GM12878 (cell line): Measurements from ENCODE around the gene DCP1B. TPM values are rescaled to one million over a fixed set of nuclear protein-coding genes. Genes with fewer than 3 reads are reported as not detected.

Source experiments
- ATAC-seq: fragments of 200-7000 bp; cut with Tn5 transposase; 3 replicates; pipeline ENCODE4 v1.9.1; 2020; ENCODE audit warnings: mild to moderate bottlenecking, moderate library complexity
- BruUV-seq: library from RNA; stranded (reverse); fragments of 400-500 nt; replicated peaks from 2 replicates; lab custom pipeline; 2021; lab: Mats Ljungman, UMichigan
- CTCF ChIA-PET: fragments of 300-600 bp; sonication (Branson Sonifier 250); formaldehyde crosslinking; extraction: SDS; loops from one replicate; lab custom pipeline; 2021; ENCODE audit warnings: inconsistent platforms; lab: Yijun Ruan, JAX
- POLR2A ChIA-PET: fragments of 350-600 bp; formaldehyde crosslinking; extraction: SDS; loops from one replicate; lab custom pipeline; 2021; ENCODE audit warnings: inconsistent platforms; lab: Charles Lee
- RAD21 ChIA-PET: fragments of 300-600 bp; sonication (Branson Sonifier 250); formaldehyde crosslinking; loops from one replicate; lab custom pipeline; 2023; ENCODE audit warnings: antibody characterized with exemption; ENCODE audit not compliant: unreplicated experiment; lab: Charles Lee
- SMC1A ChIA-PET: fragments of 300-600 bp; sonication (Branson Sonifier 250); formaldehyde crosslinking; loops from one replicate; lab custom pipeline; 2023; ENCODE audit not compliant: unreplicated experiment, uncharacterized antibody; lab: Charles Lee
- DNase-seq: peaks from one replicate; pipeline ENCODE4 v3.0.0-alpha.2; 2011; ENCODE audit warnings: low read depth, low spot score
- FAIRE-seq: peaks from 3 replicates; lab custom pipeline; 2011; peaks lifted over from hg19 to GRCh38; lab: Jason Lieb, UNC
- H2AFZ ChIP-seq: 2 replicates; pipeline ENCODE4 v1.6.0; 2011; ENCODE audit warnings: low read depth, low read length, control low read depth; ENCODE audit not compliant: control insufficient read depth
- H3K27ac ChIP-seq: 2 replicates; pipeline ENCODE4 v1.5.1; 2011; ENCODE audit warnings: control low read depth; ENCODE audit not compliant: control insufficient read depth, insufficient read depth
- H3K27me3 ChIP-seq, 2 experiments: replicated peaks in 1 of 2; 2 replicates each; pipeline versions ENCODE4 v1.6.0 to v1.6.1; 2011; ENCODE audit warnings: low read length in 1 of 2; ENCODE audit not compliant: control insufficient read depth in 2 of 2, insufficient read depth in 2 of 2
- H3K36me3 ChIP-seq, 2 experiments: 2 replicates each; pipeline ENCODE4 v1.5.1; 2011; ENCODE audit warnings: low read length in 1 of 2; ENCODE audit not compliant: control insufficient read depth in 2 of 2, insufficient read depth in 2 of 2
- H3K4me1 ChIP-seq: 2 replicates; pipeline ENCODE4 v1.6.1; 2011; ENCODE audit warnings: mild to moderate bottlenecking, low read length, moderate library complexity, mixed read lengths; ENCODE audit not compliant: control insufficient read depth, insufficient read depth
- H3K4me2 ChIP-seq: 2 replicates; pipeline ENCODE4 v1.6.0; 2011; ENCODE audit warnings: control low read depth; ENCODE audit not compliant: control insufficient read depth, insufficient read depth
- H3K4me3 ChIP-seq: fragments of 200-600 bp; sonication (generic); 2 replicates; pipeline ENCODE4 v1.5.1; 2016
- H3K79me2 ChIP-seq: 2 replicates; pipeline ENCODE4 v1.6.0; 2011; ENCODE audit warnings: low read length; ENCODE audit not compliant: control insufficient read depth, insufficient read depth
- H3K9ac ChIP-seq: 2 replicates; pipeline ENCODE4 v1.8.0; 2011; ENCODE audit warnings: low read length, control low read depth, mixed read lengths; ENCODE audit not compliant: control insufficient read depth, insufficient read depth
- H3K9me3 ChIP-seq: replicated peaks from 3 replicates; pipeline ENCODE4 v1.5.1; 2011; ENCODE audit warnings: mild to moderate bottlenecking, low read length; ENCODE audit not compliant: control insufficient read depth, insufficient read depth
- H4K20me1 ChIP-seq: 2 replicates; pipeline ENCODE4 v1.6.0; 2011; ENCODE audit not compliant: control insufficient read depth, insufficient read depth
- CBX3 ChIP-seq: fragments of 200-600 bp; sonication (generic); IDR thresholded peaks from 2 replicates; pipeline ENCODE4 v1.6.1; 2016; ENCODE audit warnings: low read depth, borderline replicate concordance
- CHD1 ChIP-seq: IDR thresholded peaks from 2 replicates; pipeline ENCODE4 v1.6.1; 2012; ENCODE audit warnings: low read depth, low read length, improper control_type of control experiment
- CTCF ChIP-seq, 3 experiments: IDR thresholded peaks in 2 of 3; conservative IDR thresholded peaks in 1 of 3; 2 replicates each; pipeline ENCODE4 v1.5.1; 2011; ENCODE audit warnings: low read depth in 3 of 3, low read length in 3 of 3, mild to moderate bottlenecking in 3 of 3, control low read depth in 2 of 3, moderate library complexity in 2 of 3, inconsistent platforms in 1 of 3, mixed read lengths in 1 of 3; ENCODE audit not compliant: control insufficient read depth in 2 of 3, insufficient read depth in 1 of 3; ENCODE audit errors: extremely low read depth in 1 of 3
- EZH2 ChIP-seq: IDR thresholded peaks from 2 replicates; pipeline ENCODE4 v1.6.1; 2012; ENCODE audit warnings: low read depth, mild to moderate bottlenecking, control low read depth, inconsistent platforms, low read length, borderline replicate concordance; ENCODE audit not compliant: control insufficient read depth
- IRF4 ChIP-seq: IDR thresholded peaks from 2 replicates; pipeline ENCODE4 v1.6.1; 2011; ENCODE audit warnings: low read depth, low read length
- JUNB ChIP-seq: IDR thresholded peaks from 2 replicates; pipeline ENCODE4 v1.6.1; 2016; ENCODE audit warnings: antibody characterized with exemption, mild to moderate bottlenecking
- KLF5 ChIP-seq: fragments of 450-650 bp; IDR thresholded peaks from 2 replicates; pipeline ENCODE4 v1.6.1; 2014; ENCODE audit warnings: mild to moderate bottlenecking; ENCODE audit not compliant: partially characterized antibody
- NFYB ChIP-seq: IDR thresholded peaks from 2 replicates; pipeline ENCODE4 v1.6.1; 2011; ENCODE audit warnings: low read depth, mild to moderate bottlenecking, low read length, improper control_type of control experiment, moderate library complexity; ENCODE audit not compliant: insufficient read depth
- PAX5 ChIP-seq: IDR thresholded peaks from 2 replicates; pipeline ENCODE4 v1.6.1; 2011; ENCODE audit warnings: low read depth, low read length, borderline replicate concordance
- PML ChIP-seq: IDR thresholded peaks from 2 replicates; pipeline ENCODE4 v1.6.1; 2012; ENCODE audit warnings: low read length, inconsistent platforms
- POLR2A ChIP-seq: IDR thresholded peaks from 2 replicates; pipeline ENCODE4 v1.6.1; 2011; ENCODE audit warnings: low read depth, mild to moderate bottlenecking, low read length
- SMAD5 ChIP-seq: IDR thresholded peaks from 2 replicates; pipeline ENCODE4 v1.6.1; 2016; ENCODE audit warnings: antibody characterized with exemption, low read depth
- TBL1XR1 ChIP-seq: IDR thresholded peaks from 2 replicates; pipeline ENCODE4 v1.6.1; 2012; ENCODE audit warnings: low read depth, low read length, improper control_type of control experiment
- WGBS: methylation state at CpG from one replicate; pipeline ENCODE4 v1.1.6; 2016; ENCODE audit warnings: low lambda C conversion rate; ENCODE audit not compliant: insufficient replicate concordance, insufficient coverage; ENCODE audit errors: missing lambda C conversion rate; 5-methylcytosine and 5-hydroxymethylcytosine counted together
- in situ Hi-C: fragments of 300-500 bp; cut with MboI; formaldehyde crosslinking; loops from 9 replicates; pipeline ENCODE4 v1.14.3; 2018; ENCODE audit warnings: mixed read lengths
- intact Hi-C: fragments of 100-400 bp; cut with micrococcal nuclease; formaldehyde crosslinking; loops from one replicate; pipeline ENCODE4 v1.14.2; 2022; ENCODE audit not compliant: unreplicated experiment
- polyA plus RNA-seq, 11 experiments: library from polyadenylated mRNA; depleted of rRNA in 4 of 11; unstranded in 6 of 11; stranded (reverse) in 5 of 11; fragments of >200 nt; fragmentation: Nextera tagmentation in 4 of 11; fragmentation: Illumina TruSeq in 1 of 11; extraction: Ambion mirVana in 4 of 11; extraction: Trizol in 1 of 11; gene quantifications; 1 replicate in 1 of 11; 2 replicates in 10 of 11; pipeline versions ENCODE4 v1.2.1 to v1.2.3, GENCODE V29; 2011 to 2016; ENCODE audit warnings: inconsistent platforms in 2 of 11, missing spikeins in 2 of 11, low read depth in 1 of 11
- total RNA-seq, 4 experiments: library from RNA; depleted of rRNA in 3 of 4; stranded (reverse); fragments of >200 nt in 3 of 4; fragmentation: Illumina TruSeq in 1 of 4; extraction: Trizol in 1 of 4; gene quantifications; 2 replicates each; pipeline versions ENCODE4 v1.2.1 to v1.2.3, GENCODE V29; 2013 to 2021
- TF ChIP-seq, protein P1 (sequence below): fragments of 450-650 bp; IDR thresholded peaks from 2 replicates; pipeline ENCODE4 v1.6.1; 2017; ENCODE audit warnings: mild to moderate bottlenecking
- TF ChIP-seq, protein P2 (sequence below): fragments of 450-650 bp; formaldehyde crosslinking; IDR thresholded peaks from 2 replicates; pipeline ENCODE4 v1.4.0; 2022; ENCODE audit warnings: mild to moderate bottlenecking, moderate library complexity

Gene DCP1B
- total and polyA plus RNA-seq, 10 of the 15 experiments (the other 5 are each of a cell fraction or from before 2014, with no cell fraction given): 1.3 to 23.4 (median 15.3) TPM

DNA sequence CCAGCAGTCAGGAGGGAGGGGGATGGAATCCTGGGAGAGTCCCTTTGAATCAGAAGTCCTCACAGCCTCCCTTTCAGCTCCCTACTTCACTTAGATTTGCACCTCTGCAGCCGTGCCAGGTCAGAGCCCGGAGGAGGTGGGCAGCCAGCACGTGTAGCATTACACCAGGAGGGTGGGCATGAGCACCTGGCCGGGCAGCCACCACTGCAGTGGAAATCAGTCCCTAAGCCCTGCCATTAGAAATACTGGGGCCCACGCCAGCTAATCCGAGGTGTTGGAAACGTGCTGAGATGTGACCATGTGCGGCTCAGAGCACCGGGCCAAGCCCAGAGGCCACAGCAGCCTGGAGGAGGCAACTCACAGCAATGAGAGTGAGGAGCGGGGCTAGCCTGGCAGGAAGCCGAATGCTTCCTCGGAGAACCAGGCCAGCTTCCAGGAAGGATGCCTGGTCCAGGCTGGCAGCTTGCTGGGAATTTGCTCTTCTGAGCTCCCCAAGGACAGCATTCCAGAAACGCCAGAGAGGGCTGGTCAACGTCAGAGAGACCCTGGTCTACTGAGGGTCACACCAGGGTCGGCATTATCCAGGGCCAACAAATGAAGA, 76.4 kb downstream of the DCP1B start:
- no TSS peak for BruUV-seq
- ChIA-PET RAD21 (interaction anchor here (1.6 kb wide), 1 partner anchor 12 kb away, joined by 5 read pairs; no protein-coding TSS in a partner anchor), SMC1A (interaction anchor here (3.2 kb wide), 1 partner anchor 12 kb away, joined by 14 read pairs; no protein-coding TSS in a partner anchor), CTCF (interaction anchor here (1.0 to 4.6 kb wide), 2 partner anchors 12 to 40 kb away, joined by 3 to 43 read pairs; no protein-coding TSS in a partner anchor), POLR2A (no interaction called here)
- in situ Hi-C loops (no loop called here), intact Hi-C loops (no loop called here)
- no peak overlapping the region for H3K27ac ChIP-seq
- H4K20me1 ChIP-seq: no peaks in the 10 kb centered on the region
- H2AFZ ChIP-seq: no peak overlapping the region
- peaks cover 16% of the 10 kb centered on the region for H3K4me1 ChIP-seq
- H3K9ac ChIP-seq: no peak overlapping the region
- no peak overlapping the region for H3K4me2 ChIP-seq
- ATAC-seq: no peak
- no peaks in the 10 kb centered on the region; a peak in 1 of 4 replicates for H3K27me3 ChIP-seq
- no peaks in the 10 kb centered on the region for H3K36me3 ChIP-seq
- H3K9me3 ChIP-seq: no peaks in the 10 kb centered on the region; the same call in 2 of the 3 replicates
- no peak for DNase-seq
- FAIRE-seq: no peak
- 68% methylated on average over 15 of the region's 15 CpGs for WGBS
- H3K79me2 ChIP-seq: no peaks in the 10 kb centered on the region
- H3K4me3 ChIP-seq: no peak overlapping the region
- TF ChIP-seq NFYB (no peak), IRF4 (no peak), CHD1 (no peak), CBX3 (no peak), TBL1XR1 (no peak), CTCF (IDR thresholded peaks at IDR 0.05 in 2 of 3, conservative IDR thresholded peaks at IDR 0.05 in 1 of 3; ENCODE audit: control insufficient read depth in 2 of 3, extremely low read depth in 1 of 3, insufficient read depth in 1 of 3, low read depth in 3 of 3, low read length in 3 of 3) (no peak), SMAD5 (no peak), EZH2 (no peak), POLR2A (no peak), JUNB (no peak), PAX5 (no peak), PML (no peak), KLF5 (no peak)
- TF ChIP-seq, protein P1, sequence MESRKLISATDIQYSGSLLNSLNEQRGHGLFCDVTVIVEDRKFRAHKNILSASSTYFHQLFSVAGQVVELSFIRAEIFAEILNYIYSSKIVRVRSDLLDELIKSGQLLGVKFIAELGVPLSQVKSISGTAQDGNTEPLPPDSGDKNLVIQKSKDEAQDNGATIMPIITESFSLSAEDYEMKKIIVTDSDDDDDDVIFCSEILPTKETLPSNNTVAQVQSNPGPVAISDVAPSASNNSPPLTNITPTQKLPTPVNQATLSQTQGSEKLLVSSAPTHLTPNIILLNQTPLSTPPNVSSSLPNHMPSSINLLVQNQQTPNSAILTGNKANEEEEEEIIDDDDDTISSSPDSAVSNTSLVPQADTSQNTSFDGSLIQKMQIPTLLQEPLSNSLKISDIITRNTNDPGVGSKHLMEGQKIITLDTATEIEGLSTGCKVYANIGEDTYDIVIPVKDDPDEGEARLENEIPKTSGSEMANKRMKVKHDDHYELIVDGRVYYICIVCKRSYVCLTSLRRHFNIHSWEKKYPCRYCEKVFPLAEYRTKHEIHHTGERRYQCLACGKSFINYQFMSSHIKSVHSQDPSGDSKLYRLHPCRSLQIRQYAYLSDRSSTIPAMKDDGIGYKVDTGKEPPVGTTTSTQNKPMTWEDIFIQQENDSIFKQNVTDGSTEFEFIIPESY: no peak
- TF ChIP-seq, protein P2, sequence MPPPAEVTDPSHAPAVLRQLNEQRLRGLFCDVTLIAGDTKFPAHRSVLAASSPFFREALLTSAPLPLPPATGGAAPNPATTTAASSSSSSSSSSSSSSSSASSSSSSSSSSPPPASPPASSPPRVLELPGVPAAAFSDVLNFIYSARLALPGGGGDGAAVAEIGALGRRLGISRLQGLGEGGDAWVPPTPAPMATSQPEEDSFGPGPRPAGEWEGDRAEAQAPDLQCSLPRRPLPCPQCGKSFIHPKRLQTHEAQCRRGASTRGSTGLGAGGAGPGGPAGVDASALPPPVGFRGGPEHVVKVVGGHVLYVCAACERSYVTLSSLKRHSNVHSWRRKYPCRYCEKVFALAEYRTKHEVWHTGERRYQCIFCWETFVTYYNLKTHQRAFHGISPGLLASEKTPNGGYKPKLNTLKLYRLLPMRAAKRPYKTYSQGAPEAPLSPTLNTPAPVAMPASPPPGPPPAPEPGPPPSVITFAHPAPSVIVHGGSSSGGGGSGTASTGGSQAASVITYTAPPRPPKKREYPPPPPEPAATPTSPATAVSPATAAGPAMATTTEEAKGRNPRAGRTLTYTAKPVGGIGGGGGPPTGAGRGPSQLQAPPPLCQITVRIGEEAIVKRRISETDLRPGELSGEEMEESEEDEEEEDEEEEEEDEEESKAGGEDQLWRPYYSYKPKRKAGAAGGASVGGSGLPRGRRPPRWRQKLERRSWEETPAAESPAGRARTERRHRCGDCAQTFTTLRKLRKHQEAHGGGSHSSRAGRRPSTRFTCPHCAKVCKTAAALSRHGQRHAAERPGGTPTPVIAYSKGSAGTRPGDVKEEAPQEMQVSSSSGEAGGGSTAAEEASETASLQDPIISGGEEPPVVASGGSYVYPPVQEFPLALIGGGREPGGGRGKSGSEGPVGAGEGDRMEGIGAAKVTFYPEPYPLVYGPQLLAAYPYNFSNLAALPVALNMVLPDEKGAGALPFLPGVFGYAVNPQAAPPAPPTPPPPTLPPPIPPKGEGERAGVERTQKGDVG (CRISPR knock-in tag): no peak
